Measurements from ENCODE around the gene GPN2. TPM values are rescaled to one million over a fixed set of nuclear protein-coding genes. Genes with fewer than 3 reads are reported as not detected.

The GPN2 gene
- total RNA-seq, 1 donor from 2014 or later = 6.8 TPM

GRCh38 chr1:26856604-26857469 lies 33.2 kb downstream of the GPN2 start:
- TF ChIP-seq EZH2phosphoT487 (IDR thresholded peaks at IDR 0.05) (no peak), CTCF (IDR thresholded peaks at IDR 0.05) (no peak), EZH2 (IDR thresholded peaks at IDR 0.05) (no peak)
- Histone ChIP-seq H3K4me1 (peaks cover 20% of the 10 kb centered on the region), H3K79me2 (ENCODE audit: low read depth) (no peaks in the 10 kb centered on the region), H3K9ac (no peak overlapping the region), H2AFZ (replicated peaks) (no peak overlapping the region), H3K36me3 (no peaks in the 10 kb centered on the region), H4K20me1 (ENCODE audit: low read depth) (no peaks in the 10 kb centered on the region), H3K27ac (peak overlapping the region; percentile 46), H3K9me3 (ENCODE audit: low read depth) (no peaks in the 10 kb centered on the region), H3K4me2 (peak overlapping the region; percentile 27), H3F3A (ENCODE audit: low read depth) (peaks cover 11% of the 10 kb centered on the region), H3K27me3 (no peaks in the 10 kb centered on the region), H3K4me3 (no peak overlapping the region)
- H3K4me3 Mint-ChIP-seq = no peak overlapping the region
- H3K27ac Mint-ChIP-seq = peak overlapping the region; percentile 17
- no peaks in the 10 kb centered on the region for H3K9me3 Mint-ChIP-seq
- H3K4me1 Mint-ChIP-seq = peaks cover 3% of the 10 kb centered on the region
- no peak for DNase-seq (ENCODE audit: low spot score)
- H3K27me3 Mint-ChIP-seq (ENCODE audit: insufficient read depth, low read depth) = peaks cover 12% of the 10 kb centered on the region
- peaks cover 10% of the 10 kb centered on the region for H3K36me3 Mint-ChIP-seq

DNA sequence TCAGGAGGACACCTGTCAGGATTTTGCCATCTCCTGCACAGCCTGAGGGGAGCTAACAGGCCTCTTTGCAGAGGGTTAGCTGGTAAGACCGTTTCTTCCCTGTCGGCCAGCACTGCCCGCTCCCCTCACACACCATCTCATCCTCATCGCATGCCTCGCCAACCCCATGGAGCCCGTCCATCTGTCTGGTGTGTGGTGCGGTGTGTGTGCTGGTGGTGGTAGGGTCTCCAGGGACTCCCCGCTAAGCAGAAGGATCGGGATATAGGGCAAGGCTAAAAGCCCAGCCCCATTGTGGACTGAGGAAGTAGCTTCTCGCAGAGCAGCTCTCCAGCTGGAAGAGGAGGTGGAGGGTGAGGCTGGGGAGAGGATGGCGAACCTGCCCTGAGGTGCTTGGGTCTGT lies 33.9 kb downstream of the GPN2 start:
- Histone ChIP-seq H4K20me1 (ENCODE audit: low read depth) (no peaks in the 10 kb centered on the region), H2AFZ (replicated peaks) (no peak overlapping the region), H3K79me2 (ENCODE audit: low read depth) (no peaks in the 10 kb centered on the region), H3K4me2 (no peak overlapping the region), H3K27ac (peak overlapping the region; percentile 46), H3K4me3 (no peak overlapping the region), H3K9ac (no peak overlapping the region), H3K36me3 (no peaks in the 10 kb centered on the region), H3K4me1 (peaks cover 14% of the 10 kb centered on the region), H3F3A (ENCODE audit: low read depth) (peaks cover 4% of the 10 kb centered on the region), H3K9me3 (ENCODE audit: low read depth) (no peaks in the 10 kb centered on the region), H3K27me3 (no peaks in the 10 kb centered on the region)
- DNase-seq (ENCODE audit: low spot score) = no peak
- H3K9me3 Mint-ChIP-seq = no peaks in the 10 kb centered on the region
- H3K4me3 Mint-ChIP-seq = no peak overlapping the region
- H3K27me3 Mint-ChIP-seq (ENCODE audit: insufficient read depth, low read depth) = peaks cover 10% of the 10 kb centered on the region
- H3K4me1 Mint-ChIP-seq = peaks cover 3% of the 10 kb centered on the region
- H3K36me3 Mint-ChIP-seq = peaks cover 13% of the 10 kb centered on the region
- peak overlapping the region; percentile 37 for H3K27ac Mint-ChIP-seq
- TF ChIP-seq EZH2phosphoT487 (IDR thresholded peaks at IDR 0.05) (no peak), EZH2 (IDR thresholded peaks at IDR 0.05) (no peak), CTCF (IDR thresholded peaks at IDR 0.05) (no peak)

DNA sequence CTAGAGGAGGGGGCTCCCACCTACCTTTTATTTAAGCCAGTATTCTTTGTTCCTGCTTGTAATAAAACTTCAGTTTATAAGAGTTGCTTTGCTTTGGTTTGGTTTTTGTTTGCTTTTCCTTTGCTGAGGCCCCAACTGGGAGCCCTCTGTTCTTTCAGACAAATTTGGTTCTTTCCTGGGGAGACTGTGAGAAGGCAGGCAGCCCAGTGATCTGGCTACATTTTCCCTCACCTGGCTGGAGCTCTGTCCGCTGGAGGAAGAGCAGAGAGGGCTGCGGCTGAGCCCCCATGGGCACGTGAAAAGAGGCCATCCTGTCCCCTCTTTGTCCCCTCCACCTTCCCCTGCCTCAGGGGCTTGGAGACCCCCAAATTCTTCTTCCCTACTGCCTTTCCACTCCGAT lies 34.4 kb downstream of the GPN2 start:
- Histone ChIP-seq H3K9ac (no peak overlapping the region), H3K9me3 (ENCODE audit: low read depth) (no peaks in the 10 kb centered on the region), H3K36me3 (no peaks in the 10 kb centered on the region), H3F3A (ENCODE audit: low read depth) (peaks cover 4% of the 10 kb centered on the region), H4K20me1 (ENCODE audit: low read depth) (no peaks in the 10 kb centered on the region), H3K4me3 (no peak overlapping the region), H3K27ac (no peak overlapping the region), H3K79me2 (ENCODE audit: low read depth) (no peaks in the 10 kb centered on the region), H3K4me1 (peaks cover 12% of the 10 kb centered on the region), H2AFZ (replicated peaks) (no peak overlapping the region), H3K4me2 (no peak overlapping the region), H3K27me3 (no peaks in the 10 kb centered on the region)
- peaks cover 3% of the 10 kb centered on the region for H3K4me1 Mint-ChIP-seq
- H3K9me3 Mint-ChIP-seq = no peaks in the 10 kb centered on the region
- H3K27me3 Mint-ChIP-seq (ENCODE audit: insufficient read depth, low read depth) = peaks cover 7% of the 10 kb centered on the region
- TF ChIP-seq EZH2phosphoT487 (IDR thresholded peaks at IDR 0.05) (no peak), CTCF (IDR thresholded peaks at IDR 0.05) (no peak), EZH2 (IDR thresholded peaks at IDR 0.05) (no peak)
- no peak overlapping the region for H3K4me3 Mint-ChIP-seq
- H3K27ac Mint-ChIP-seq = no peak overlapping the region
- H3K36me3 Mint-ChIP-seq = peaks cover 13% of the 10 kb centered on the region
- no peak for DNase-seq (ENCODE audit: low spot score)

Measured in neural progenitor cell (in vitro differentiated cells).